NCI-H524 treated with DMSO at 0.1 percent for 48 hours (cell line): Measurements from ENCODE around the gene POLR1H.
A peak's percentile ranks its signal among the peaks of the same experiment; 100 is the strongest.

Experiments
- DNase-seq: peaks from one replicate; lab custom pipeline; 2025; lab: John Stamatoyannopoulos, UW

POLR1H gene

DNA sequence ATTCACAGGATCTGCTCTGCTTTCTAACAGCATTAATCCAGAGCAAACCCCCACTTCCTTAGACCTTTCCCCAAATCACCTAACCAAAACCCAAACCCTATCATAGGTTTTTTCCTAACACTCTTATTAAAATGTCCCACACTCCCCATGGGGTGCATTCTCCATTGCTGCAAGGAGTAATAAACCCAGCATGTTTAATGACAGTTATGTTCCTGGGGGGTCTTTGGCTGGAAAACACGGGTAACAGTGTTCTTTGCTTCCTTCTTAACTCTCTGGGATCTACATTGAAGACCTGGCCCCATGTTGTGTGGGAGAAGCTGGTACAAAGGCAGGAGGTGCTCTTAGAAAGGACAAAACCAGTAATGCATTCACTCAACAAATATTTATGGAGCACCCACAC is 35.8 kb downstream of the POLR1H start:
- no peak for DNase-seq

GRCh38 chr6:30097902-30098768 is 37.1 kb downstream of the POLR1H start:
- no peak for DNase-seq

- DNase-seq = no peak
These were observed 39.1 kb downstream of the POLR1H start for GRCh38 chr6:30100154-30100553.

GRCh38 chr6:30100585-30101443 is 39.7 kb downstream of the POLR1H start:
- DNase-seq = no peak

- DNase-seq = no peak
These were observed 40.7 kb downstream of the POLR1H start for GRCh38 chr6:30101444-30102413.

DNA sequence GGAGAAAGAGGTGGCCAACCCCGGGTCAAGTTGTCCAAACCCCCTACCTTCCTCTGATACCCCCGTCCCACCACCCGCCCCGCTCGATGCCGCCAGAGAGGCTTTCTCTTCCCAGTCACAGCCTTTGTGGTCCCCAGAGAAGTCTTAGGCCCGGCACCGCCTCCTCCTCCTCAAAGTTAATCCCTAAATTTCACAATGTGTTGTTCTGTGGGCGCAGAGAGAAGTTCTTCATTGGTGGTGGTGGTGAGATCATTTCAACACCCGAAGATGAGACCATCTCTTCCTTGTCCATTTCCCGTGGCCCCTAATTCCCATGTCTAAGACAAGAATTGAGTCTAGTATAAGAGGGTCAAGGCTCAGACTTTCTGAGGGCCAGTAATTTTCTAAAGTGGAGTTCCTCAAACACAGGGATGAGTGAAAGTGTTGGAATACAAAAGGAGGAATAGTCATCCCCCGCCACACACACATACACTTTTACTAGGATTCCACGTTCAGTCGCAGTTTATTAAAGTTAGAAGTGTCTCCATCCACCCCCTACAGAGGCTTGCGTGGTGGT is 41.4 kb downstream of the POLR1H start:
- DNase-seq = no peak

GRCh38 chr6:30102970-30103871 is 42.2 kb downstream of the POLR1H start:
- peak; percentile 8 for DNase-seq

DNA sequence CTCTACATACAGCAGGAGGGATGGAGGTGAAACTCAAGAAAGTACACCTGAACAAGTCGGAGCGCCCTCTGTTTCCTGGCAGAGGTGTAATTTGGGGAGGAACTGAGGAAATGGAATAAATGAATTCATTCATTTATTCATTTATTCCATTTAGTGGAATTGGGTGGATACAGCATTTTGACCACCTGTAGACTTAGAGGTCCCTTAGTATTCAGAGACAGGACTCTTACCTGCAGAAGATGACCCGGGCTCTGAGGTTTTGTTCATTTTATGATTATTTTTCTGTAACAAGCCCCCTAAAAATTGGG is 42.8 kb downstream of the POLR1H start:
- no peak for DNase-seq

DNA sequence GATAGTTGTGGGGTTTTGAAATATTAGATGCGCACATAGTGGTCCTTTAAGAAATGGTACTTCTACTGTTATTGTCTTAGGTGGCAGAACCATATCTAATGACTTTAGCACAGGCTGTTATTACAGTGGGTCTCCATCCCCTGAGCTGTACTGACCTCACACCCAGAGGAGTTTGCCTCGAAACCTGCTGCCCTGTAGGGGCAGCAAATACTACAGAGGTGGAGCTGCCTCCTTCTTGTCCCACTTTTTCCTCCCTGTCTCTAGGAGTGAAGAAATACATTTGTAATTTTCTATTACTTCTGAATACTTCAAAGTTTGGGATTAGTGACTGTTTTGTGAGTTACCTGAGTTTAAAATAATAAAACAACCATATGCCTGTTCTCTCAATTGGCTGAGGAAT is 43.6 kb downstream of the POLR1H start:
- DNase-seq = no peak

DNA sequence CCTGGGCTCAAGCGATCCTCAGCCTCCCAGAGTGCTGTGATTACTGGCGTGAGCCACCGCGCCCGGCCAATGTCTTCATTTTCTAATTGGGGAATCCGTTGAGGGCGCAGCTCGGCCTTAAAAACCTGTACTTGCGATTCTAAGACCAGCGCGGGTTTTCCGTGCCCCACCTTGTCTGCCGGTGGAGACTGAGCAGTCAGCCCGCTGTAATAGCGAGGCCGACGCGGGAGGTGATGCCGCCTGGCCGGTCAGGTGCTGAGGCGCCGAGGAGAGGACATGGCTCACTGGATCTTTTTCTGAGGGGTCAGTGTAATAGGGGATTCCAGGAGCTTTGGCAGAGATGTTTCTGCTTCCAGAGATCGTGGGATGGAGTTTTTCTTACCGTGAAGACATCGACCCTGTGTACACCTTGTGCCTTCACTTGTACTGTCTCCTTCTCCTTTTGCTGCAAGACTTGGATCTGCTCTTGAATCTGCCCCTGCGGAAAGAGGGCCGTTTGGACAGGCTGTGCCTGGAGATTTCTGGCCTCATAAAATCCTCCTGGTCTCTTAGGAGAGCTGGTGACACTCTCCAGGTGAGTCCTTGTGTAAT is 50.3 kb downstream of the POLR1H start:
- no peak for DNase-seq

- no peak for DNase-seq
These were observed 51.4 kb downstream of the POLR1H start for GRCh38 chr6:30112402-30112994.

- DNase-seq = no peak
These were observed 52.1 kb downstream of the POLR1H start, which contains the start of gene TRIM31 for GRCh38 chr6:30113003-30113759. Gene TRIM31 (minus strand): TSS chr6:30113090. CDS start chr6:30112805, 285 bp downstream.

DNA sequence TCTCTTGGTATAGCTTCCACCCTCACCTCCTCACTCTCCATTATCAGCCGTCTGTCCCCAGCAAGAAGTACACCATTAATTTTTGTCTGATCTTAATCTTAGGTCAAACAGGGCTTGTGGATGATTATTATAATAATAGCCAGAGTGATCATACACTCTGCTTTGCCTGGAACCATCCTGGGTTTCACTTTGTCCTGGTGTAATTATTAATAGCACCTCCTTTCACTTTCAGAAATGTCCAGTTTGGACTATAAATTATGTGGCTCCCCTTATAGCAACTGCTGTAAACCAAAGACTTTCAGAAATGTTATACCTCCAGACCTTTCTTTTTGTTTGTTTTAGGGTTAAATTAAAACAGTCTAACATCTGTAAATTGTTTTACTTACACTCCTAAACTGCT is 52.8 kb downstream of the POLR1H start:
- DNase-seq = no peak
